Tibial nerve (tissue), 3 donors: ENCODE data around the gene XYLT1.

ENCODE experiments used
- POLR2A ChIP-seq, 2 donors: fragments of 450-650 bp; IDR thresholded peaks; one replicate each; pipeline ENCODE4 v1.6.1; 2017; ENCODE audit warnings: antibody characterized with exemption in 2 of 2, mild to moderate bottlenecking in 2 of 2, moderate library complexity in 2 of 2
- TF ChIP-seq, protein P1 (sequence below), 5 experiments: fragments of 200-600 bp in 3 of 5; fragments of 450-650 bp in 2 of 5; sonication (generic) in 3 of 5; IDR thresholded peaks; one replicate each; pipeline ENCODE4 v1.5.1; 2016 to 2019; ENCODE audit warnings: antibody characterized with exemption in 5 of 5, mild to moderate bottlenecking in 3 of 5, moderate library complexity in 2 of 5

DNA sequence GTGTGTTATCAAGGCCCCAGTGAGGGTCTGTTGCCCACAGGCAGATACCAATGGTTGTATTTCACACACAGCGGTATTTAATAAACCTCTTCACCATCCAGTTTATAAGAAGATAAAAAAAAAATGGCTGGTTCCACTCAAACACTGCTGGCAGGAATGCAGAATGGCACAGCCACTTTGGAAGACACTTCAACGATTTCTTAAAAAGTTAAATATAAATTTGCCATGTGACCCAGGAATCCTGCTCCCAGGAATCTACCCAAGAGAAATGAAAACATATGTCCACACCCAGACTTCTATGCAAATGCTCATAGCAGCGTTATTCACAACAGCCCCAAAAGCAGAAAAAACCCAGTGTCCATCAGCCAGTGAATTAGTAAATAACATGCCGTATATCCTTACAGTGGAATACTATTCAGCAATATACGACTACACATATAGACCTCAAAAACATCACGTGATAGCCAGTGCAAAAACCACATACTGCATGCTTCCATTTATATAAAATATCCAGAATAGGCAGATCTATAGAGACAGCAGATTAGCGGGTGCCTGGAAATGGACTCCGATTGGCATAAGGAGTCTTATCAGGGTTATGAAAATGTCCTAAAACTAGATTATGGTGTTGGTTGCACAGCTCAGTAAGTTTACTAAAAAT is 38.7 kb downstream of the XYLT1 start:
- TF ChIP-seq, protein P1, sequence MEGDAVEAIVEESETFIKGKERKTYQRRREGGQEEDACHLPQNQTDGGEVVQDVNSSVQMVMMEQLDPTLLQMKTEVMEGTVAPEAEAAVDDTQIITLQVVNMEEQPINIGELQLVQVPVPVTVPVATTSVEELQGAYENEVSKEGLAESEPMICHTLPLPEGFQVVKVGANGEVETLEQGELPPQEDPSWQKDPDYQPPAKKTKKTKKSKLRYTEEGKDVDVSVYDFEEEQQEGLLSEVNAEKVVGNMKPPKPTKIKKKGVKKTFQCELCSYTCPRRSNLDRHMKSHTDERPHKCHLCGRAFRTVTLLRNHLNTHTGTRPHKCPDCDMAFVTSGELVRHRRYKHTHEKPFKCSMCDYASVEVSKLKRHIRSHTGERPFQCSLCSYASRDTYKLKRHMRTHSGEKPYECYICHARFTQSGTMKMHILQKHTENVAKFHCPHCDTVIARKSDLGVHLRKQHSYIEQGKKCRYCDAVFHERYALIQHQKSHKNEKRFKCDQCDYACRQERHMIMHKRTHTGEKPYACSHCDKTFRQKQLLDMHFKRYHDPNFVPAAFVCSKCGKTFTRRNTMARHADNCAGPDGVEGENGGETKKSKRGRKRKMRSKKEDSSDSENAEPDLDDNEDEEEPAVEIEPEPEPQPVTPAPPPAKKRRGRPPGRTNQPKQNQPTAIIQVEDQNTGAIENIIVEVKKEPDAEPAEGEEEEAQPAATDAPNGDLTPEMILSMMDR (IDR thresholded peaks at IDR 0.05), result no peak
- no peak for TF ChIP-seq POLR2A (IDR thresholded peaks at IDR 0.05)
